AG09319 (cell line): Measurements from ENCODE around the gene SCP2.

ENCODE experiments used
- DNase-seq: peaks from one replicate; pipeline ENCODE4 v3.0.0-alpha.2; 2010; ENCODE audit warnings: low read depth; ENCODE audit errors: extremely low read depth
- TF ChIP-seq, protein P1 (sequence below): IDR thresholded peaks from 2 replicates; pipeline ENCODE4 v1.5.1; 2011; ENCODE audit warnings: low read depth, mild to moderate bottlenecking, inconsistent platforms, low read length, moderate library complexity

SCP2 gene

DNA sequence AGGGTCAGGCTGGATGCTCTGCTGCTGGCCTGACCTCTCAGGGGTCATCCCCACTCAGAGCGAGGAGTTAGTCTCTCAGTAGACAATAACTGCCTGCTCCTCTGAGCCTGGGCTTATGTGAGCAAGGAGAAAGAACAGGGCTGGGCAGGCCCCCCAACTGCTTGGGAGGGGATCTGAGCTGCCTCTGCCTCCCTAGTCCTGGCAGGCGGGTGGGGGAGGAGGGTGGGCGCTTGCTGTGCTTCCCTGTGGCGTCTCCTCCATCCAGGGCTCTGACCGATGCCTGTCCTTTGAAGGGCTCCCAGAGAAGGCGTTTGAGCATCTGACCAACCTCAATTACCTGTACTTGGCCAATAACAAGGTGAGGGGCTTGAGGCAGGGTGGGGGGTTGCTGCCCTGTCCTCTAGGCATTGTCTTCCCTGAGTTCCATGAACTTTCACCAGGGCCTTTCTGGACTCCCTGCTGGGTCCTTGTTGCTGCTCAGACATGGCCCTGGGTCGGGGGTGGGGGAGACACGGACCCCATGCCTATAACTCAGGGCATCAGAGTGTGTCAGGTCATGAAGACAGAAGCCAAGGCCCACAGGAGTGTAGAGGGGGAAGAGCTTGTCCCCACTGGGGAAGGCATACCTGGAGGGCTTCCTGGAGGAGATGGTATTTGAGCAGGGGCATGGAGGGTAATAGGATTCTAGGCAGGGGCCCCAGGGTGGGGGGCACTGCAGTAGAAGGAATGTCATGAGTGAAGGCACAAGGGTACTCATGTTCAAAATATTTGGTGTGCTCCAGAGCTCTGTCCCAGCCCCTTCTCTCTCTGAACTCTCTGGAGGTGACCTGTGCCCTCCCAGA, 147.5 kb downstream of the SCP2 start:
- DNase-seq: no peak
- TF ChIP-seq, protein P1, sequence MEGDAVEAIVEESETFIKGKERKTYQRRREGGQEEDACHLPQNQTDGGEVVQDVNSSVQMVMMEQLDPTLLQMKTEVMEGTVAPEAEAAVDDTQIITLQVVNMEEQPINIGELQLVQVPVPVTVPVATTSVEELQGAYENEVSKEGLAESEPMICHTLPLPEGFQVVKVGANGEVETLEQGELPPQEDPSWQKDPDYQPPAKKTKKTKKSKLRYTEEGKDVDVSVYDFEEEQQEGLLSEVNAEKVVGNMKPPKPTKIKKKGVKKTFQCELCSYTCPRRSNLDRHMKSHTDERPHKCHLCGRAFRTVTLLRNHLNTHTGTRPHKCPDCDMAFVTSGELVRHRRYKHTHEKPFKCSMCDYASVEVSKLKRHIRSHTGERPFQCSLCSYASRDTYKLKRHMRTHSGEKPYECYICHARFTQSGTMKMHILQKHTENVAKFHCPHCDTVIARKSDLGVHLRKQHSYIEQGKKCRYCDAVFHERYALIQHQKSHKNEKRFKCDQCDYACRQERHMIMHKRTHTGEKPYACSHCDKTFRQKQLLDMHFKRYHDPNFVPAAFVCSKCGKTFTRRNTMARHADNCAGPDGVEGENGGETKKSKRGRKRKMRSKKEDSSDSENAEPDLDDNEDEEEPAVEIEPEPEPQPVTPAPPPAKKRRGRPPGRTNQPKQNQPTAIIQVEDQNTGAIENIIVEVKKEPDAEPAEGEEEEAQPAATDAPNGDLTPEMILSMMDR: no peak

DNA sequence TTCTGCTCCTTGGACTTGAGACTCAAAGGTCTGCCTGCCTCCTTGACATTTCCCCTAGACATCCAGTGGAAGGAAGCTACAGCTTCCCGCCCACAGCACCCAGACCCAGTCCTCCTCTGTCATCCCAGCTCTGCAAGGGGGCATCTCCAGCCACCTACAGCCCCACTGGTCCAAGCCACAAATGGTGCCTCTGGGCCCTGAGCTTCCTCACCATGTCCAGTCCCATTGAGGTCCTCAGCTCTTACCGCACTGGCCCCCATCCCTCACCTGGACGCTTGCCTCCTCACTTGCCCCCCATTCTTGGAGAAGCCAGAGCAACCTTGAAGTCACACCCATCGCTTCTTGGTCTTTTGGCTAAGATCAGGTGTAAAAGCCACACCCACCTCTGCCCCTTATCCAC, 148.1 kb downstream of the SCP2 start:
- no peak for DNase-seq

DNA sequence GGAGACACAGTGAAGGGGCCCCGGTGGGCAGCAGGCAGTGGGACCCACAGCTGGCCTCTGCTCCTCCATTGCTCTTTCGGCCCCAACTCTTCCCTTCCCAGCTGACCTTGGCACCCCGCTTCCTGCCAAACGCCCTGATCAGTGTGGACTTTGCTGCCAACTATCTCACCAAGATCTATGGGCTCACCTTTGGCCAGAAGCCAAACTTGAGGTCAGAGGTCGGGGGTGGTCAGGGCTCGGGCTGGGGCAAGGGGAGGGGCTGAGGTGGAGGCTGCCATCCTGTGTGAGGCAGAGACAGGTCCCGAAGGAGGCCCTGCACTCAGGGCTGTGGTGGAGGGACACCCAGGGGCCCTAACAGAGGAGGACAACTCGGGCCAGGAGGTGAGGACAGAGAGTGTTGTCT, 148.7 kb downstream of the SCP2 start:
- TF ChIP-seq, protein P1: no peak
- no peak for DNase-seq

More for the DNA sequence above, 148.1 kb downstream of the SCP2 start:
- TF ChIP-seq, protein P1: no peak

DNA sequence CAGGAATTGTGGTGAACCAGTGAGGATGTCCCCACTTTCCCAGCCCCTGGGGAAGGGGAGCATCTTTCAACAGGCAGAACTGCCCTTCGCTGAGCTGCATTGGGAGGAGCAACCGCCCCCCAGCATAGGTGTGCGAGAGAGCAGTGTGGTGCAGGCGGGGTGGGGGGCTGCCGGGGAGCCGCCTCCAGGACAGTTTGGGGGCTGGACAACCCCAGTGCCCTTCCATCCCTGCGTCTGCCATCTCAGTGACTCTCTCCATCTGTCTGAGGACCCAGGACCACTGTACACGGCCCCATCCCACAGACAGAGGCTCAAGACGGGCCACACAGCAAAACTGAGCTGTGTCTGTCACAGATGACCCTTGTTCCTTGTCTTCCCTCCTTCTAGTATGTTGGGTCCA, 149.1 kb downstream of the SCP2 start:
- TF ChIP-seq, protein P1: no peak

GRCh38 chr1:53076721-53077598, 149.9 kb downstream of the SCP2 start:
- no peak for DNase-seq
- TF ChIP-seq, protein P1: no peak

More for the DNA sequence above, 149.1 kb downstream of the SCP2 start:
- no peak for DNase-seq

GRCh38 chr1:53077599-53077965, 150.5 kb downstream of the SCP2 start:
- TF ChIP-seq, protein P1: no peak
- no peak for DNase-seq
